Measurements from ENCODE around the gene BLCAP. TPM values are rescaled to one million over a fixed set of nuclear protein-coding genes. Genes with fewer than 3 reads are reported as not detected.

BLCAP gene
- total and polyA plus RNA-seq, 8 donors, result 65.5 to 75.4 (median 67.4) TPM

DNA sequence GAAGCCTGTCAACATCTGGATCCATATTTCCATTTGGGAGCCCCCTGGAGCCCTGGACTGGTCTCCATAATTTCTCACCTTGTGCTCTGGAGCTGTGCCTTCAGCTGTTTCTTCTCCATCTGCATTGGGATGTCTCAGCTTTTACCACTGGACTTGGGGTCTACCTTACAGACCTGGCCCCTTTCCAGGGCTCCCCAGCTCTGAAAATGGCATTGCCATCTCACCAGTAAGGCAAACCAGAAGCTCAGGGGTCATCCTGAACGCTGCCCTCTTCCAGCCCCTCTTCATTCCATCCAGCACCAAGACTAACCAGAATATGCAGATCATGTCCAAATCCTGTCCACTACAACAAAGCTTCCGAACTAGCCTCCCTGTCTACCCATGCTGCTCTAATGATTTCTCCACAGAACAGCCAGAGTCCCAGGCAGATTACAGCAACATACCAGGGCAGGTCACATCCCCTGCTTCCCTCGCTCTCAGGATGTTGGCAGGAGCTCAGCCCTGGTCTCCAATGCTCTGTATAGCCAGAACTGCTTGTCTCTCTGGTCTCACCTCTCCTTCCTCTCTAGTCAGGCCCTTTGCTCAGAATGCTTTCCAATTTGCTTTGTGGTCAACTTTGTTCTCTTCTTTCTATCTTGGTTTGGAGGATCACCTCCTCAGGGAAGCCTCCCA is 24.3 kb downstream of the BLCAP start:
- intact Hi-C loops (cut with DNase I), result no loop called here
- no peaks in the 10 kb centered on the region for H3K27me3 ChIP-seq
- H3K27ac ChIP-seq, result no peak overlapping the region
- no peaks in the 10 kb centered on the region for H3K4me1 ChIP-seq
- H3K36me3 ChIP-seq, result peaks cover 0 to 1% of the 10 kb centered on the region in 2 donors
- no peak for DNase-seq
- TF ChIP-seq, protein P1, sequence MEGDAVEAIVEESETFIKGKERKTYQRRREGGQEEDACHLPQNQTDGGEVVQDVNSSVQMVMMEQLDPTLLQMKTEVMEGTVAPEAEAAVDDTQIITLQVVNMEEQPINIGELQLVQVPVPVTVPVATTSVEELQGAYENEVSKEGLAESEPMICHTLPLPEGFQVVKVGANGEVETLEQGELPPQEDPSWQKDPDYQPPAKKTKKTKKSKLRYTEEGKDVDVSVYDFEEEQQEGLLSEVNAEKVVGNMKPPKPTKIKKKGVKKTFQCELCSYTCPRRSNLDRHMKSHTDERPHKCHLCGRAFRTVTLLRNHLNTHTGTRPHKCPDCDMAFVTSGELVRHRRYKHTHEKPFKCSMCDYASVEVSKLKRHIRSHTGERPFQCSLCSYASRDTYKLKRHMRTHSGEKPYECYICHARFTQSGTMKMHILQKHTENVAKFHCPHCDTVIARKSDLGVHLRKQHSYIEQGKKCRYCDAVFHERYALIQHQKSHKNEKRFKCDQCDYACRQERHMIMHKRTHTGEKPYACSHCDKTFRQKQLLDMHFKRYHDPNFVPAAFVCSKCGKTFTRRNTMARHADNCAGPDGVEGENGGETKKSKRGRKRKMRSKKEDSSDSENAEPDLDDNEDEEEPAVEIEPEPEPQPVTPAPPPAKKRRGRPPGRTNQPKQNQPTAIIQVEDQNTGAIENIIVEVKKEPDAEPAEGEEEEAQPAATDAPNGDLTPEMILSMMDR (IDR thresholded peaks at IDR 0.05), result no peak
- no peak for ATAC-seq
- no peak overlapping the region for H3K4me3 ChIP-seq
- no peaks in the 10 kb centered on the region for H3K9me3 ChIP-seq

DNA sequence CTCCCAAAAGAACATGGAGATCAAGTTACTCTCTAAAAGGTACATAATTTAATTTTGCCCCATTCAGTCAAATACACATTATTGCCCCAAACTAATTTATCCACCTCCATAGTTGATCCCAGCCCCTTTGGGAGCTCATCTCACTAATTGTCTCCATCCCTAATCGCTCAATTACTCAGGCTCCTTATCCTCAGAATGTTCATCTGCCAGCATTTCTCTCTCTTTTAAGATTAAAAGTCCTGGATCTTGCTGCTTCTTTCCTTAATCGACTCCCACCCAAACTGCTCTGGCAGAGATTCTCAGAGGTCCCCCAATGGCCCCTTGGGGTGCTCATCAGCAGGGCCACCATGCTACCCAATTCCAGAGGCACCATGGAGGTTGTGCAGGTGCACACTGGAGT is 25.0 kb downstream of the BLCAP start:
- H3K9me3 ChIP-seq, result no peaks in the 10 kb centered on the region
- TF ChIP-seq, protein P1 (IDR thresholded peaks at IDR 0.05), result no peak
- intact Hi-C loops (cut with DNase I), result no loop called here
- no peak for DNase-seq
- no peaks in the 10 kb centered on the region for H3K36me3 ChIP-seq
- H3K4me3 ChIP-seq, result no peak overlapping the region
- H3K4me1 ChIP-seq, result no peaks in the 10 kb centered on the region
- no peak overlapping the region for H3K27ac ChIP-seq
- ATAC-seq, result no peak
- no peaks in the 10 kb centered on the region for H3K27me3 ChIP-seq

DNA sequence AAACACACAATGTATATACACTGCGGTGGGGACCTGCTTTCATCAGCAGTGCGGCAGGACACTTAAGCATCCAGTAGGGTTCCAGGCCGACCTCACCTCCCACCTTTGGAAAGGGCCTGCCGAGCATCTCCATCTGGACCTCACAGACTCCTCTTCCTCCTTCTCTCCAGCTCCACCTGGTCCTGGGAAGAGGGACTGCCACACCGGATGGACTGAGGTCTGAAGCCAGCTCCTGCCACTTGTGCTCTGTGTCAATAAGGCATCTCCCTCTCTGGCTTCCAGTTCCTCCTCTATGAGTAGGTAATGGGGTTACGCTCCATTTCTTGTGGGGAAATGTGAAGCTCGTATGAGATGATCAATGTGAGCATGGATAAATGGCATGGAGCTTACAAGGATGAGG is 25.7 kb downstream of the BLCAP start:
- DNase-seq (no peak), ATAC-seq (no peak)
- H3K27me3 ChIP-seq, result no peaks in the 10 kb centered on the region
- TF ChIP-seq, protein P1 (IDR thresholded peaks at IDR 0.05), result no peak
- H3K27ac ChIP-seq, result no peak overlapping the region
- H3K4me1 ChIP-seq, result no peaks in the 10 kb centered on the region
- H3K9me3 ChIP-seq, result no peaks in the 10 kb centered on the region
- no peak overlapping the region for H3K4me3 ChIP-seq
- no peaks in the 10 kb centered on the region for H3K36me3 ChIP-seq
- intact Hi-C loops (cut with DNase I), result no loop called here

DNA sequence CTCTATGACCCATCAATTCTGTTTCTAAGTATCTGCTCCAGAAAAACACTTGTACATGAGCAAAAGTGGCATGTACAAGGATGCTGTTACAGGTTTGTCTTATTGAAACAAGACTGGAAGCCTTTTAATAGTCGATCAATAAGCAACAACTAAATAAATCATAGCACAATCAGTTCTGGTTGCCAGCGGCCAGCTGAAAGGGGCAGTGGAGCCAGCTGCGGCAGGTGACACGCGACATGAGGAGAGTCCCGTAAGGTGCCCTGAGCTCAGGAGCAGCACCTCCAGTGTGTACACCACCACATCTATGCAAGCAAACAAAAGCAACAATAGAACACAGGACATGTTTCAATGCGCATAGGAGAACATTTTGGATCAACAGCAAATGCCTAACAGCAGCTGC is 27.4 kb downstream of the BLCAP start:
- no peaks in the 10 kb centered on the region for H3K27me3 ChIP-seq
- DNase-seq, result no peak
- intact Hi-C loops (cut with DNase I), result no loop called here

DNA sequence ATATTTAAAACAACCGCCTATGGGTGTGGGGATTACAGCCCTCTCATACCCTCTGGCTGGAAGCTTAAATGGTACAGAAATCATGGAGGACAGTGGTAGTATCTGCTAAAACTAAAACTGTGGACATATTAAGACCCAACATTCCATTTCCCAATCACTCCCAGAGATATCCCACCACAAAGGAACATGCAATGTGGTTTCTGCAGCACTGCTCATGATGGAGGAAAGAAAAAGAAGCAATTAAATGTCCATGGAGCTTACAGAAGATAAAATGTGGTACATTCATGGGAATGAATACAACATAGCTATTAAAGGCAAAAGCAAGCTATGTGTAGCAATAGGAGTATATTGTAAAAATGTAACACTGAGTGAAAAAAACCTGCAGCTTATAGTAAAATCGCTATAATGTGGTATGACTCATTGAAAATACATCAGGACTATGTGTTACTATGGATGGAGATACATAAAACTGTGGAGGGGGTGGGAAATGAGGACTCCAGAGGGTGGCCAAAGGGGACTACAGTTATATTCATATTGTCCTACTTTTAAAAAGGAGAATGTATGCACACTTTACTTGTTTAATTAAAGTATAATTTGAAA is 29.5 kb downstream of the BLCAP start:
- H3K36me3 ChIP-seq, result peaks cover 0 to 4% of the 10 kb centered on the region in 2 donors
- no peak overlapping the region for H3K4me3 ChIP-seq
- TF ChIP-seq, protein P1 (IDR thresholded peaks at IDR 0.05), result no peak
- ATAC-seq, result no peak
- H3K9me3 ChIP-seq, result no peaks in the 10 kb centered on the region
- H3K27ac ChIP-seq, result no peak overlapping the region
- intact Hi-C loops (cut with DNase I), result no loop called here
- DNase-seq, result no peak
- no peaks in the 10 kb centered on the region for H3K27me3 ChIP-seq
- no peaks in the 10 kb centered on the region for H3K4me1 ChIP-seq

More for the DNA sequence above, 27.4 kb downstream of the BLCAP start:
- no peak for ATAC-seq
- TF ChIP-seq, protein P1 (IDR thresholded peaks at IDR 0.05), result no peak
- Histone ChIP-seq H3K9me3 (no peaks in the 10 kb centered on the region), H3K27ac (no peak overlapping the region), H3K36me3 (peaks cover 0 to under 1% of the 10 kb centered on the region in 2 donors), H3K4me1 (no peaks in the 10 kb centered on the region), H3K4me3 (no peak overlapping the region)

Measured in left lung (tissue), 10 donors.